Epithelial cell of esophagus (primary cell): ENCODE results near the gene UVRAG.

Experiments
- DNase-seq: peaks from one replicate; pipeline ENCODE4 v3.0.0; 2010; ENCODE audit warnings: low read depth
- H3K4me3 ChIP-seq: 2 replicates; pipeline ENCODE4 v1.5.1; 2011; ENCODE audit warnings: mild to moderate bottlenecking, low read length, control low read depth
- TF ChIP-seq, protein P1 (sequence below): IDR thresholded peaks from 2 replicates; pipeline ENCODE4 v1.5.1; 2011; ENCODE audit warnings: low read depth, mild to moderate bottlenecking, low read length, control low read depth, inconsistent platforms; ENCODE audit not compliant: insufficient read depth; ENCODE audit errors: missing control alignments

UVRAG gene

DNA sequence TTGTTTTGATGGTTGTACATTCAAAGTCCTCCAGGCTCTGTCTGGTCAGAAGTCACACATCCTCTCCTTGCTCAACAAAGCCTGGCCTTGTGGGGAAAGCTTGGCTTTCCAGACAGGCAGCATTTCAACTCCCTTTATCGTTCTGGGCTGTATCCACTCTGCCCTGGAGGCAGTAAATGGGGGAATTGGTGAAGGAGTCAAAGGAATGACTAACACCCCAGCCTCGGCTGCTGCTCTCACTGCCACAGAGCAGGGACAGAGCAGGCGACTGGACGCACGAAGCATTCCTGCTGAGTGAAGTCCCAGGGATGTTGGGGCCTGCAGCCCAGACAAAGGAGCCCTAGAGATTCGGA is 338.5 kb downstream of the UVRAG start:
- TF ChIP-seq, protein P1, sequence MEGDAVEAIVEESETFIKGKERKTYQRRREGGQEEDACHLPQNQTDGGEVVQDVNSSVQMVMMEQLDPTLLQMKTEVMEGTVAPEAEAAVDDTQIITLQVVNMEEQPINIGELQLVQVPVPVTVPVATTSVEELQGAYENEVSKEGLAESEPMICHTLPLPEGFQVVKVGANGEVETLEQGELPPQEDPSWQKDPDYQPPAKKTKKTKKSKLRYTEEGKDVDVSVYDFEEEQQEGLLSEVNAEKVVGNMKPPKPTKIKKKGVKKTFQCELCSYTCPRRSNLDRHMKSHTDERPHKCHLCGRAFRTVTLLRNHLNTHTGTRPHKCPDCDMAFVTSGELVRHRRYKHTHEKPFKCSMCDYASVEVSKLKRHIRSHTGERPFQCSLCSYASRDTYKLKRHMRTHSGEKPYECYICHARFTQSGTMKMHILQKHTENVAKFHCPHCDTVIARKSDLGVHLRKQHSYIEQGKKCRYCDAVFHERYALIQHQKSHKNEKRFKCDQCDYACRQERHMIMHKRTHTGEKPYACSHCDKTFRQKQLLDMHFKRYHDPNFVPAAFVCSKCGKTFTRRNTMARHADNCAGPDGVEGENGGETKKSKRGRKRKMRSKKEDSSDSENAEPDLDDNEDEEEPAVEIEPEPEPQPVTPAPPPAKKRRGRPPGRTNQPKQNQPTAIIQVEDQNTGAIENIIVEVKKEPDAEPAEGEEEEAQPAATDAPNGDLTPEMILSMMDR, result no peak
- DNase-seq, result peak; percentile 78
- H3K4me3 ChIP-seq, result no peak overlapping the region

DNA sequence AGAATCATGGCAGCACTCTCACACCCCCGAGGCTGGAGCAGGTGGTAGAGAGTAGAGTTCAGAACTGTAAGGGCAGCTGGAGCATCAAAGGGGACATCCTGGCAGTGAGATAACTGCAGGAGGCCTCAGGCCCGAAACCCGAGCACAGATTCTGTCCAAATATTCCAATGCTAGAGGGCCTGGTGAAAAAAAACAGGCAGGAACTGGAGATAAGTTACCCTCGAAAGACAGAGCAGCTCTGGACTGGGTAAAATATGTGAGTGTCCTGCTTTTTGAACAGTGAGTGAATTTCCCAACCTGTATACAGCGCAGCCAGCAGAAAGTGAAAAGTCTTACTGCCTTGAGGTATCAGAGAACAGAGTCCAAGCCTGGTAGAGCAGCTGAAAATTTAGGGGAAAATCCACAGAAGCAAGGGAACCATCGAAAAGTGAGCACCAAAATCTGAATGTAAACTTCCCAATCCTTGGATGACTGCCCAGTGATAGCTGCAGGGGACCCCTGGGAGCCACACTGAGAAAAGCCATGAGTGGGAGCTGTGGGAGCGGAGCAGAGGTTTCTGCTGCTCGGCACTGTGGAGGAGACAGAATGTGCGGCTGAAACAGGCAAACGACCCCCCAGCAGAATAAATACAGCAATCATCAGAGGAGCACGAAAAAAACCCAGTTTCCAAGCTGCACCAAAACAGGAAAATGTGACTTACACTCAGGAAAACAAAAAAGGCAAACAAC is 340.7 kb downstream of the UVRAG start:
- TF ChIP-seq, protein P1, result no peak
- no peak overlapping the region for H3K4me3 ChIP-seq
- DNase-seq, result no peak

DNA sequence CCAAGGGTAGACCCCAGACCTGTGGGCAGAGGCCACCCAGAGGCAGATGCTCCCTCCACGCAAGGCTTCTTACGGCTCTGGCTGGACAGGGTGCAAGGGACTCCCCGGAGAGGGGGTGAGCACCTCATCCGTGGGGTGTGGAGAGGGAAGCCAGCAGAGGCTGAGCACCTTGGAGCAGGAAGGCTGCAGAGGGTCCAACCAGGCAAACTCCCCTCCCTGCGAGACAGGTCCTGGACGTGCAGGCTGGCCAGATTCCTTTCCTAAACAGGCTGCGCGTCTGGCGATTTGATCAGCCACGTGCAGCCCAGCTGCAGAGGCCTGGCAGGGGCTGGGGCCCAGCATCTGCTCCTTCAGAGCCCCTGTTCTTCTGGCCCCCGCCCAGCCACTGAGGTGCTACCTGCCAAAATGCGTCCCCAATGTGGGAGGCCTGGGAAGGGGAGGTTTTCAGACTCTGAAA is 342.0 kb downstream of the UVRAG start:
- H3K4me3 ChIP-seq, result no peak overlapping the region
- TF ChIP-seq, protein P1, result no peak
- DNase-seq, result no peak

DNA sequence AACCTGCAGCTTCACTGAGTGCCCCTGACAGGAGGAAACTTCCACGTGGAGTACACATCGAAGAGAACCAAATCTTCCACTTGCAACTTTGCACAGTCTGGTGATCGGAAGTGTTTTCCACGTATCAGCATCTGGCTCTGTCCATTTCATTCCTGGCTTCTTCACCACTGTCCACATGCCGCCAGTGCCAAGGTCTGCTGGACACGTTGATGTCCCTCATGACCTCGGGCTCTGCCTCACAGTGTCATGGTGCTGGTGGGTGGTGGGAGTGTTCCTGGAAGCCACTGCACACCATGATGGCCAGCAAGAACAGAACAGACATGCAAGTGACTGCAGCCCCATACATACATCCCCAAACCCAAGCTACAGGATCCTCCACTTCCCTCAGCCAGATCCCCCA is 342.9 kb downstream of the UVRAG start:
- H3K4me3 ChIP-seq, result no peak overlapping the region
- TF ChIP-seq, protein P1, result no peak
- no peak for DNase-seq

DNA sequence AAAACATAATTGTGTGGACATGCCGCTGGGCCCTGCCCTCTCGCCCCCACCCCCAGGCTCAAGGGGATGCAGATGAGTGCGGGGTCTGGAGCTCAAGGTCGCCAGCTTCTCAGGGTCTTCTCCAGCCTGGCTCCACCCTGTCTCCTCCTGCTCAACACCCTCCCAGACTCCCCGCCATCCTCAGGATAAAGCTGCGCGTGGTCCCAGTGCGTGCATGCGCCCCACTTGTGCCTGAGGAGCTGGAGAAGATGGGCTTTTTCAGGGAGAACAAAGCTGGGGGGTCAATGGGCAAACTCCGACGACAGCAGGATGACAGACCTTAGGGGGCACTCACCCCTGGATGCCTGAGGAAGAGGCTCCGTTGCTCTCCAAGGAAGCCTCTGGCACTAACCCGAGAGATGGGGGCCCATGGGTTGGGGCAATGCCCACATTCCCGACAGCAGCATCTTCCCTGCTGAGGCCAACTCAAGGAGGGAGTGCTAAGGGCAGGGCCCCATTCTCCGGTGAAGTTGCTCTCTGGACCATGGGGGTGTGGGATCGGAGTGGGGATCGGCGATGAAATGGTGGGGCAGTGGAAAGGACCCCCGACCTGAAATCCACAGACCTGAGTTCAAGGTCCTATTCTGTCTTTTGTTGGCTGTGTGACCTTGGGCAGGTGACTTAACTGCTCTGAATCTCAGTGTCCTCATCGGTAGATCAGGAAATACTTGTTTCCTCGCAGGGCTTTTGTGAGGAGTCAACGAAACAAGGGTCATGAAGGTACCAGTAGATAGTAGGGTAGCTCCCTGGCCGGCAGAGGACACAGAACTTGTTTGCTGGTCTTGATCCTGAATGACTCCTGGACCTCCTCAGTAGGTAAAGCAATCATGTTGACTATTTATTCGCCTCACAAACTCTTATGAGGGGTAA is 343.6 kb downstream of the UVRAG start:
- no peak overlapping the region for H3K4me3 ChIP-seq
- TF ChIP-seq, protein P1, result no peak
- no peak for DNase-seq

DNA sequence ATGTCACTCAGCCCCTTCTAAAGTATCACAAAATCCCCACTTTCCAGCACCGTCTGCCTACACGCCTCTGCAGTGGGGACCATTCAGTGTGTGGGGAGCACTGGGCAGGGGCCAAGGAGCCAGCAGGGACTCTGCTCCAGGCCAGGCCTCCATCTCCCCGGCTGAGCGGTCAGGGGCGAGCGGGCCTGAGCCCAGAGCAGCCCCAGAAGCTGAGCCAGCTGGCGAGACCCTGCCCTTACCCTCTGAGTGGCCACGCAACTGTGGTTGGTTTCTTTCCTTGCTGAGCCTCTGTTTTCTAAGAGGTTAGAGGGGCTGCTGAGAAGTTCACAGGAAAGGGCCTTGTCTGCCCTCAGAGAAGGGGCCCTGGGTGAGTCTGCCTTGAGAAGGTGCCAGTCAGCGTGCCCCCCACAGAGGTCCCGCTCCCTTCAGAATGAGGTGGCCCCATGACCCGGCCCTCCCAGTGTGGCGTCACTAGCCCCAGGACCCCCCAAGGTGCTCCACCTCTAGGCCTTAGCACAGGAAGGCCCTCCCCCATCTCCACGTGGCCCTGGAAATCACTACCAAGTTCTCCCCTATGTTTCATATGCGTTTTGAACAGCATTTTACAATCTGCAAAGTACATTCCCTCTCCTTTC is 344.4 kb downstream of the UVRAG start:
- no peak overlapping the region for H3K4me3 ChIP-seq
- no peak for DNase-seq
- TF ChIP-seq, protein P1, result no peak
